ENCODE data around the gene CDC73. TPM values are rescaled to one million over a fixed set of nuclear protein-coding genes. Genes with fewer than 3 reads are reported as not detected.
"Not testable (repeated sequence)": the region's sequence is repeated elsewhere in the genome, so short reads cannot be mapped to it uniquely, and the experiment has no call there.

CDC73 gene
- total RNA-seq, 1 donor from 2014 or later, result 15.1 TPM

DNA sequence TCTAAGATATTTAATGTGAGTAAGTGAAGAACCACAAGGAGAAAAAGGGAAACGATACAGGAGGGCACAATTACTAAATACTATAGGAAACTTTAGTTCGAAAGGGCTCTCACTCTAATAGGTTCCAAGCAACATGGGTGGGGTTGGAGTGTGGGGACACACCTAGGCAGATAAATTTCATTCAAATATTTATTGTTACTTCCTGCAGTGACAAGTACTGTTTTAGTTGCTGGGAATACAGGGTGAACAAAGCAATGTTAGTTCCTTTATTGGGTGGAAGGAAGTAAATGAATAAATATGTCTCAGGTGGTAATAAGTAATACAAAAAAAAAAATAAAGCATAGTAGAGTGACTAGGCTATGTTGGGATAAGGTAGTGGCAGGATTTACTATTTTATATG, 137.8 kb downstream of the CDC73 start:
- no peak overlapping the region for H3K4me3 ChIP-seq (ENCODE audit: low read depth, low read length)
- TF ChIP-seq CTCF (conservative IDR thresholded peaks at IDR 0.05; ENCODE audit: low read depth, low read length), result no peak
- DNase-seq (ENCODE audit: low read depth), result no peak

- no peak for TF ChIP-seq CTCF (conservative IDR thresholded peaks at IDR 0.05; ENCODE audit: low read depth, low read length)
- H3K4me3 ChIP-seq (ENCODE audit: low read depth, low read length), result no peak overlapping the region
- DNase-seq (ENCODE audit: low read depth), result no peak
These were observed 138.4 kb downstream of the CDC73 start for GRCh38 chr1:193260056-193260745.

DNA sequence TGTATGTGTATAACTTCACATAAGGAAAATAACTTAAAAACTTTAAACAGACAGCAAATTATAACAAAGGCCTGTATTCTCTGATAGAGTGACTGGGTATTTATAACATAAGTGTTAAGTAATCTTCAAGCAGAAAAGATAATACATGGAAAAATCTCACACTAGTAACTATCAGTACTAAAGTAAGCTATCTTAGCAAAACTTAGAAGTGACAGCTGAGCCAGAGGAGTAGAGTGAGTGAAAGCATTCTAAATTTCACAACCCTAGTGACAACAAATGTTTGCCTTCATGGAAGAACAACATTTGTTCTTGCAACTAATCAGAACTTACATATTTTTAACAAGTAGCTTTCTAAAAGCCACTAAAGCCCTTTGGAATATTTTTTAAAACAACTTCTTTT, 139.1 kb downstream of the CDC73 start:
- no peak for TF ChIP-seq CTCF (conservative IDR thresholded peaks at IDR 0.05; ENCODE audit: low read depth, low read length)
- H3K4me3 ChIP-seq (ENCODE audit: low read depth, low read length), result no peak overlapping the region
- no peak for DNase-seq (ENCODE audit: low read depth)

GRCh38 chr1:193262661-193263060, 140.8 kb downstream of the CDC73 start:
- no peak overlapping the region for H3K4me3 ChIP-seq (ENCODE audit: low read depth, low read length)
- DNase-seq (ENCODE audit: low read depth), result no peak
- no peak for TF ChIP-seq CTCF (conservative IDR thresholded peaks at IDR 0.05; ENCODE audit: low read depth, low read length)

DNA sequence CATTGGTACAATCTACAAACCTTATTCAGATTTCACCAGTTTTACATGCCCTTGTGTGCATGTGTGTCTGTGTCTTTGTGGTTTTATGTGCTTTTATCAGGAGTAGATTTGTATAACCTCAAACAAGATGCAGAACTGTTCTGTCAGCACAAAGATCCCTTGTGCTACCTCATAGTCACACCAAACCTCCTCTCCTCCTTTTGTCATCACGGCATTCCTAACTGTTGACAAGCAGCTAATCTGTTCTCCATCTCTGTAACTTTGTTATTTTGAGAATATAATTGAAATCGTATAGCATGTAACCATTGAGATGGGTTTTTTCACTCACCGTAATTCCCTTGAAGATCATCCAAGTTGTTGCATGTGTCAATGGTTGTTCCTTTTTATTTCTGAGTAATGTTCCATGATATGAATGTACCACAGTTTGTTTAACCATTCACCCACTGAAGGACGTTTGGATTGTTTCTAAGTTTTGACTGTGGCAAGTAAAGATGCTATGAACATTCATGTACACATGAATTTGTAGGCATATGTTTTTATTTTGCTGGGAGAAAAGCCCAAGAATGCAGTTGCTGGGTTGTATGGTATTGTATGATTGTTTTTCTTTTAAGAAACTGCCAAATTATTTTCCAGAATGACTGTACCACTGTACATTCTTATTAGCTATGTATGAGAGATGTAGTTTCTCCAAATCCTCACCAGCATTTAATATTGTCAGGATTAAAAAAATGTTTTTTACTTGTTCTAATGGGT, 142.7 kb downstream of the CDC73 start:
- H3K4me3 ChIP-seq (ENCODE audit: low read depth, low read length), result no peak overlapping the region
- no peak for DNase-seq (ENCODE audit: low read depth)
- no peak for TF ChIP-seq CTCF (conservative IDR thresholded peaks at IDR 0.05; ENCODE audit: low read depth, low read length)

- DNase-seq (ENCODE audit: low read depth), result no peak
- TF ChIP-seq CTCF (conservative IDR thresholded peaks at IDR 0.05; ENCODE audit: low read depth, low read length), result no peak
- no peak overlapping the region for H3K4me3 ChIP-seq (ENCODE audit: low read depth, low read length)
These were observed 143.9 kb downstream of the CDC73 start for GRCh38 chr1:193265716-193266115.

GRCh38 chr1:193266794-193267193, 145.0 kb downstream of the CDC73 start:
- not testable (repeated sequence) for H3K4me3 ChIP-seq (ENCODE audit: low read depth, low read length); DNase-seq (ENCODE audit: low read depth)
